Mesenchymal stem cell (in vitro differentiated cells and primary cell): Measurements from ENCODE around the gene KLHL40. TPM values are rescaled to one million over a fixed set of nuclear protein-coding genes. Genes with fewer than 3 reads are reported as not detected.

Source experiments
- DNase-seq: peaks from one replicate; pipeline ENCODE4 v3.0.0-alpha.2; 2013
- H2AFZ ChIP-seq: one replicate; pipeline ENCODE4 v1.6.1; 2013; ENCODE audit warnings: low read depth, mild to moderate bottlenecking, control low read depth, inconsistent platforms, low read length, moderate library complexity
- H2AK5ac ChIP-seq: 2 replicates; pipeline ENCODE4 v1.6.1; 2013; ENCODE audit warnings: low read length, moderate library complexity, mild to moderate bottlenecking, inconsistent platforms; ENCODE audit not compliant: severe bottlenecking
- H2BK120ac ChIP-seq: one replicate; pipeline ENCODE4 v1.6.1; 2013; ENCODE audit warnings: low read depth, mild to moderate bottlenecking, inconsistent platforms, low read length, moderate library complexity
- H2BK12ac ChIP-seq, 2 experiments: one replicate each; pipeline ENCODE4 v1.6.1; 2013; ENCODE audit warnings: inconsistent platforms in 2 of 2, low read length in 2 of 2, mild to moderate bottlenecking in 2 of 2, moderate library complexity in 2 of 2, control low read depth in 1 of 2
- H2BK15ac ChIP-seq: one replicate; pipeline ENCODE4 v1.6.1; 2013; ENCODE audit warnings: mild to moderate bottlenecking, low read depth, inconsistent platforms; ENCODE audit not compliant: poor library complexity, severe bottlenecking
- H2BK5ac ChIP-seq: 2 replicates; pipeline ENCODE4 v1.6.1; 2013; ENCODE audit warnings: low read depth, mild to moderate bottlenecking, low read length, control low read depth, inconsistent platforms; ENCODE audit not compliant: poor library complexity, severe bottlenecking
- H3K14ac ChIP-seq, 2 experiments: one replicate each; pipeline ENCODE4 v1.6.1; 2013; ENCODE audit warnings: inconsistent platforms in 2 of 2, low read length in 2 of 2, control low read depth in 1 of 2, mild to moderate bottlenecking in 1 of 2, moderate library complexity in 1 of 2
- H3K18ac ChIP-seq, 2 experiments: one replicate each; pipeline ENCODE4 v1.6.1; 2013; ENCODE audit warnings: inconsistent platforms in 2 of 2, low read length in 2 of 2, control low read depth in 1 of 2, low read depth in 1 of 2, mild to moderate bottlenecking in 1 of 2
- H3K23ac ChIP-seq, 2 experiments: one replicate each; pipeline ENCODE4 v1.6.1; 2013; ENCODE audit warnings: inconsistent platforms in 2 of 2, low read length in 2 of 2, mild to moderate bottlenecking in 2 of 2, moderate library complexity in 2 of 2, control low read depth in 1 of 2
- H3K27ac ChIP-seq: 2 replicates; pipeline ENCODE4 v1.5.1; 2013; ENCODE audit warnings: mild to moderate bottlenecking, moderate library complexity, low read length, control low read depth, inconsistent platforms; ENCODE audit not compliant: poor library complexity, severe bottlenecking
- H3K27me3 ChIP-seq, 2 experiments: 2 replicates each; pipeline versions ENCODE4 v1.6.1 to v1.7.0; 2013; ENCODE audit warnings: low read length in 2 of 2, mild to moderate bottlenecking in 2 of 2, moderate library complexity in 2 of 2, control low read depth in 1 of 2, inconsistent platforms in 1 of 2; ENCODE audit not compliant: control insufficient read depth in 1 of 2, insufficient read depth in 1 of 2
- H3K36me3 ChIP-seq, 2 experiments: 2 replicates each; pipeline versions ENCODE4 v1.6.1 to v1.7.0; 2013; ENCODE audit warnings: low read length in 2 of 2, control low read depth in 1 of 2, inconsistent platforms in 1 of 2, low read depth in 1 of 2, mild to moderate bottlenecking in 1 of 2; ENCODE audit not compliant: insufficient read depth in 2 of 2, control insufficient read depth in 1 of 2
- H3K4ac ChIP-seq, 2 experiments: one replicate each; pipeline ENCODE4 v1.6.1; 2013; ENCODE audit warnings: inconsistent platforms in 2 of 2, low read length in 2 of 2, mild to moderate bottlenecking in 2 of 2, moderate library complexity in 2 of 2, control low read depth in 1 of 2, low read depth in 1 of 2
- H3K4me1 ChIP-seq: 2 replicates; pipeline ENCODE4 v1.6.1; 2013; ENCODE audit warnings: low read depth, low read length, control low read depth; ENCODE audit not compliant: control insufficient read depth, insufficient read depth
- H3K4me2 ChIP-seq: 2 replicates; pipeline ENCODE4 v1.6.1; 2013; ENCODE audit warnings: low read length, mild to moderate bottlenecking, inconsistent platforms; ENCODE audit not compliant: poor library complexity, severe bottlenecking
- H3K4me3 ChIP-seq, 2 experiments: 2 replicates each; pipeline versions ENCODE4 v1.5.1 to v1.7.0; 2013; ENCODE audit warnings: low read length in 2 of 2, mild to moderate bottlenecking in 2 of 2, control low read depth in 1 of 2, low read depth in 1 of 2; ENCODE audit not compliant: insufficient read depth in 1 of 2
- H3K79me1 ChIP-seq: replicated peaks from 2 replicates; pipeline ENCODE4 v1.6.1; 2013; ENCODE audit warnings: mild to moderate bottlenecking, control low read depth, low read length, inconsistent platforms; ENCODE audit not compliant: poor library complexity, severe bottlenecking
- H3K9ac ChIP-seq: 2 replicates; pipeline ENCODE4 v1.7.0; 2013; ENCODE audit warnings: mild to moderate bottlenecking, low read length, moderate library complexity
- H3K9me3 ChIP-seq: 2 replicates; pipeline ENCODE4 v1.7.0; 2013; ENCODE audit warnings: mild to moderate bottlenecking, low read length; ENCODE audit not compliant: control insufficient read depth
- H4K8ac ChIP-seq: one replicate; pipeline ENCODE4 v1.6.1; 2013; ENCODE audit warnings: inconsistent platforms, mild to moderate bottlenecking, low read length, moderate library complexity
- H4K91ac ChIP-seq: one replicate; pipeline ENCODE4 v1.6.1; 2013; ENCODE audit warnings: mild to moderate bottlenecking, low read length, inconsistent platforms
- WGBS: methylation state at CpG from one replicate; pipeline ENCODE4 v1.1.7; 2013; ENCODE audit warnings: mixed read lengths; 5-methylcytosine and 5-hydroxymethylcytosine counted together
- polyA plus RNA-seq, 2 experiments: library from polyadenylated mRNA; stranded (reverse); fragments of 200-250 nt; gene quantifications; one replicate each; pipeline ENCODE4 v1.2.3, GENCODE V29; 2013

Gene KLHL40
- not detected for polyA plus RNA-seq (2013, experiment 1 of 2)
- polyA plus RNA-seq (2013, experiment 2 of 2) = not detected

GRCh38 chr3:42685363-42685881 is at the start of gene KLHL40:
Gene KLHL40, plus strand, starts transcription at chr3:42685537. Its CDS starts 82 bp downstream, at chr3:42685619.
- Histone ChIP-seq H3K18ac (no peak within 1 kb of the TSS), H2AFZ (no peak within 1 kb of the TSS), H3K4ac (no peak within 1 kb of the TSS), H3K14ac (no peak within 1 kb of the TSS), H2BK15ac (no peak within 1 kb of the TSS), H3K4me3 (peak within 1 kb of the TSS in 1 of 2 experiments; percentile 66), H4K91ac (no peak within 1 kb of the TSS), H3K4me1 (peaks cover 6% of the 10 kb centered on the region), H3K23ac (no peak within 1 kb of the TSS), H2BK12ac (no peak within 1 kb of the TSS), H3K27ac (no peak within 1 kb of the TSS), H3K9me3 (no peaks in the 10 kb centered on the region), H3K9ac (no peak within 1 kb of the TSS), H3K4me2 (no peak within 1 kb of the TSS), H4K8ac (no peak within 1 kb of the TSS), H3K27me3 (peaks cover 8 to 48% of the 10 kb centered on the region in 2 experiments), H3K36me3 (no peaks in the 10 kb centered on the region), H3K79me1 (no peaks in the 10 kb centered on the region), H2AK5ac (no peak within 1 kb of the TSS), H2BK5ac (no peak within 1 kb of the TSS), H2BK120ac (no peak within 1 kb of the TSS)
- DNase-seq = no peak
- 95% methylated on average over 34 of the region's 34 CpGs for WGBS

- H4K8ac ChIP-seq = no peak overlapping the region
- H2BK5ac ChIP-seq = no peak overlapping the region
- no peak overlapping the region for H2BK15ac ChIP-seq
- H3K9me3 ChIP-seq = no peaks in the 10 kb centered on the region
- H2BK12ac ChIP-seq = no peak overlapping the region
- no peak for DNase-seq
- H3K23ac ChIP-seq = no peak overlapping the region
- H3K4me2 ChIP-seq = no peak overlapping the region
- peaks cover 22 to 96% of the 10 kb centered on the region in 2 experiments for H3K36me3 ChIP-seq
- WGBS = 96% methylated on average over 6 of the region's 6 CpGs
- H2AFZ ChIP-seq = no peak overlapping the region
- peaks cover 11% of the 10 kb centered on the region for H3K79me1 ChIP-seq
- no peak overlapping the region for H2BK120ac ChIP-seq
- H3K4ac ChIP-seq = no peak overlapping the region
- peaks cover 2% of the 10 kb centered on the region for H3K4me1 ChIP-seq
- no peaks in the 10 kb centered on the region for H3K27me3 ChIP-seq
- H3K27ac ChIP-seq = no peak overlapping the region
- H4K91ac ChIP-seq = no peak overlapping the region
- no peak overlapping the region for H3K18ac ChIP-seq
- no peak overlapping the region for H2AK5ac ChIP-seq
- H3K4me3 ChIP-seq = no peak overlapping the region
- no peak overlapping the region for H3K9ac ChIP-seq
- H3K14ac ChIP-seq = no peak overlapping the region
Measured at GRCh38 chr3:42637001-42637400, 48.3 kb upstream of the KLHL40 start.

GRCh38 chr3:42638339-42638842 is 46.9 kb upstream of the KLHL40 start:
- peaks cover 2% of the 10 kb centered on the region for H3K4me1 ChIP-seq
- no peak overlapping the region for H2AK5ac ChIP-seq
- no peak overlapping the region for H2AFZ ChIP-seq
- H2BK5ac ChIP-seq = no peak overlapping the region
- H2BK120ac ChIP-seq = no peak overlapping the region
- no peak overlapping the region for H4K8ac ChIP-seq
- no peak overlapping the region for H4K91ac ChIP-seq
- no peak overlapping the region for H3K4me2 ChIP-seq
- H3K27ac ChIP-seq = no peak overlapping the region
- no peak overlapping the region for H3K18ac ChIP-seq
- no peaks in the 10 kb centered on the region for H3K27me3 ChIP-seq
- no peaks in the 10 kb centered on the region for H3K9me3 ChIP-seq
- H3K23ac ChIP-seq = no peak overlapping the region
- H3K4ac ChIP-seq = no peak overlapping the region
- DNase-seq = no peak
- 99% methylated on average over 6 of the region's 6 CpGs for WGBS
- peaks cover 21 to 96% of the 10 kb centered on the region in 2 experiments for H3K36me3 ChIP-seq
- peak overlapping the region in 1 of 2 experiments; percentile 50 for H3K4me3 ChIP-seq
- H3K79me1 ChIP-seq = peaks cover 15% of the 10 kb centered on the region
- H2BK15ac ChIP-seq = no peak overlapping the region
- H2BK12ac ChIP-seq = no peak overlapping the region
- peak overlapping the region; percentile 45 for H3K9ac ChIP-seq
- no peak overlapping the region for H3K14ac ChIP-seq

- H3K4ac ChIP-seq = no peak overlapping the region
- DNase-seq = no peak
- peaks cover 25 to 96% of the 10 kb centered on the region in 2 experiments for H3K36me3 ChIP-seq
- no peak overlapping the region for H4K91ac ChIP-seq
- H3K4me1 ChIP-seq = peaks cover 2% of the 10 kb centered on the region
- peak overlapping the region; percentile 45 for H3K9ac ChIP-seq
- H3K14ac ChIP-seq = no peak overlapping the region
- no peak overlapping the region for H2BK12ac ChIP-seq
- H3K79me1 ChIP-seq = peaks cover 16% of the 10 kb centered on the region
- H4K8ac ChIP-seq = no peak overlapping the region
- H3K4me2 ChIP-seq = no peak overlapping the region
- no peak overlapping the region for H3K18ac ChIP-seq
- H3K9me3 ChIP-seq = no peaks in the 10 kb centered on the region
- H3K27ac ChIP-seq = no peak overlapping the region
- no peak overlapping the region for H2AK5ac ChIP-seq
- no peak overlapping the region for H2BK120ac ChIP-seq
- no peak overlapping the region for H2AFZ ChIP-seq
- H3K4me3 ChIP-seq = no peak overlapping the region
- 96% methylated on average over 6 of the region's 6 CpGs for WGBS
- H3K23ac ChIP-seq = no peak overlapping the region
- no peak overlapping the region for H2BK15ac ChIP-seq
- H2BK5ac ChIP-seq = no peak overlapping the region
- no peaks in the 10 kb centered on the region for H3K27me3 ChIP-seq
Measured at GRCh38 chr3:42639192-42639591, 46.1 kb upstream of the KLHL40 start.
